Panc1 (cell line): Measurements from ENCODE around the gene SGO2.

Source experiments
- POLR2AphosphoS5 ChIP-seq: IDR thresholded peaks from 2 replicates; pipeline ENCODE4 v1.6.1; 2012; ENCODE audit warnings: mild to moderate bottlenecking, low read depth, low read length, moderate library complexity
- TCF7L2 ChIP-seq: IDR thresholded peaks from 2 replicates; pipeline ENCODE4 v1.6.1; 2011; ENCODE audit warnings: mild to moderate bottlenecking, low read depth, low read length, inconsistent platforms
- TF ChIP-seq, protein P1 (sequence below): fragments of 450-650 bp; IDR thresholded peaks from 2 replicates; pipeline ENCODE4 v1.5.1; 2017; ENCODE audit warnings: mild to moderate bottlenecking

DNA sequence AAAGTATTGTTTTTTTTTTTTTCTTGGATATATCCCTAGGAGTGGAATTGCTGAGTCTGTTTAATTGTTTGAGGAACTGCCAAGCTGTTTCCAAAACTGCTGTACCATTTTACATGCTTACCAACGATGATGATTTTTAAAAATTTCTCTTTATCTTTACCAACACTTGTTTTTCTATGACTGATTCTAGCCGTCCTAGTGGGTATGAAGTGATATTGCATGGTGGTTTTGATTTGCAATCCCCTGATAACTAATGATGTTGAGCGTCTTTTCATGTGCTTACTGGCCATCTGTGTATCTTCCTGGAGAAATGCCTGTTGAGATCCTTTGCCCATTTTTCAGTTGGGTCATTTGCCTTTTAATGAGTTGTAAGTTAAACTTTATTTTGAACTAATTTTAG lies 51.0 kb downstream of the SGO2 start:
- TF ChIP-seq, protein P1, sequence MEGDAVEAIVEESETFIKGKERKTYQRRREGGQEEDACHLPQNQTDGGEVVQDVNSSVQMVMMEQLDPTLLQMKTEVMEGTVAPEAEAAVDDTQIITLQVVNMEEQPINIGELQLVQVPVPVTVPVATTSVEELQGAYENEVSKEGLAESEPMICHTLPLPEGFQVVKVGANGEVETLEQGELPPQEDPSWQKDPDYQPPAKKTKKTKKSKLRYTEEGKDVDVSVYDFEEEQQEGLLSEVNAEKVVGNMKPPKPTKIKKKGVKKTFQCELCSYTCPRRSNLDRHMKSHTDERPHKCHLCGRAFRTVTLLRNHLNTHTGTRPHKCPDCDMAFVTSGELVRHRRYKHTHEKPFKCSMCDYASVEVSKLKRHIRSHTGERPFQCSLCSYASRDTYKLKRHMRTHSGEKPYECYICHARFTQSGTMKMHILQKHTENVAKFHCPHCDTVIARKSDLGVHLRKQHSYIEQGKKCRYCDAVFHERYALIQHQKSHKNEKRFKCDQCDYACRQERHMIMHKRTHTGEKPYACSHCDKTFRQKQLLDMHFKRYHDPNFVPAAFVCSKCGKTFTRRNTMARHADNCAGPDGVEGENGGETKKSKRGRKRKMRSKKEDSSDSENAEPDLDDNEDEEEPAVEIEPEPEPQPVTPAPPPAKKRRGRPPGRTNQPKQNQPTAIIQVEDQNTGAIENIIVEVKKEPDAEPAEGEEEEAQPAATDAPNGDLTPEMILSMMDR: no peak
- no peak for TF ChIP-seq POLR2AphosphoS5
- TF ChIP-seq TCF7L2: no peak
